Mesenchymal stem cell (in vitro differentiated cells and primary cell): Measurements from ENCODE around the gene NHLRC1.
"Not testable (repeated sequence)": the region's sequence is repeated elsewhere in the genome, so short reads cannot be mapped to it uniquely, and the experiment has no call there.

Experiments used
- DNase-seq: peaks from one replicate; pipeline ENCODE4 v3.0.0-alpha.2; 2013
- H2AFZ ChIP-seq: one replicate; pipeline ENCODE4 v1.6.1; 2013; ENCODE audit warnings: low read depth, mild to moderate bottlenecking, control low read depth, inconsistent platforms, low read length, moderate library complexity
- H2AK5ac ChIP-seq: 2 replicates; pipeline ENCODE4 v1.6.1; 2013; ENCODE audit warnings: low read length, moderate library complexity, mild to moderate bottlenecking, inconsistent platforms; ENCODE audit not compliant: severe bottlenecking
- H2BK120ac ChIP-seq: one replicate; pipeline ENCODE4 v1.6.1; 2013; ENCODE audit warnings: low read depth, mild to moderate bottlenecking, inconsistent platforms, low read length, moderate library complexity
- H2BK12ac ChIP-seq, 2 experiments: one replicate each; pipeline ENCODE4 v1.6.1; 2013; ENCODE audit warnings: inconsistent platforms in 2 of 2, low read length in 2 of 2, mild to moderate bottlenecking in 2 of 2, moderate library complexity in 2 of 2, control low read depth in 1 of 2
- H2BK15ac ChIP-seq: one replicate; pipeline ENCODE4 v1.6.1; 2013; ENCODE audit warnings: mild to moderate bottlenecking, low read depth, inconsistent platforms; ENCODE audit not compliant: poor library complexity, severe bottlenecking
- H2BK5ac ChIP-seq: 2 replicates; pipeline ENCODE4 v1.6.1; 2013; ENCODE audit warnings: low read depth, mild to moderate bottlenecking, low read length, control low read depth, inconsistent platforms; ENCODE audit not compliant: poor library complexity, severe bottlenecking
- H3K14ac ChIP-seq, 2 experiments: one replicate each; pipeline ENCODE4 v1.6.1; 2013; ENCODE audit warnings: inconsistent platforms in 2 of 2, low read length in 2 of 2, control low read depth in 1 of 2, mild to moderate bottlenecking in 1 of 2, moderate library complexity in 1 of 2
- H3K18ac ChIP-seq, 2 experiments: one replicate each; pipeline ENCODE4 v1.6.1; 2013; ENCODE audit warnings: inconsistent platforms in 2 of 2, low read length in 2 of 2, control low read depth in 1 of 2, low read depth in 1 of 2, mild to moderate bottlenecking in 1 of 2
- H3K23ac ChIP-seq, 2 experiments: one replicate each; pipeline ENCODE4 v1.6.1; 2013; ENCODE audit warnings: inconsistent platforms in 2 of 2, low read length in 2 of 2, mild to moderate bottlenecking in 2 of 2, moderate library complexity in 2 of 2, control low read depth in 1 of 2
- H3K27ac ChIP-seq: 2 replicates; pipeline ENCODE4 v1.5.1; 2013; ENCODE audit warnings: mild to moderate bottlenecking, moderate library complexity, low read length, control low read depth, inconsistent platforms; ENCODE audit not compliant: poor library complexity, severe bottlenecking
- H3K27me3 ChIP-seq, 2 experiments: 2 replicates each; pipeline versions ENCODE4 v1.6.1 to v1.7.0; 2013; ENCODE audit warnings: low read length in 2 of 2, mild to moderate bottlenecking in 2 of 2, moderate library complexity in 2 of 2, control low read depth in 1 of 2, inconsistent platforms in 1 of 2; ENCODE audit not compliant: control insufficient read depth in 1 of 2, insufficient read depth in 1 of 2
- H3K36me3 ChIP-seq, 2 experiments: 2 replicates each; pipeline versions ENCODE4 v1.6.1 to v1.7.0; 2013; ENCODE audit warnings: low read length in 2 of 2, control low read depth in 1 of 2, inconsistent platforms in 1 of 2, low read depth in 1 of 2, mild to moderate bottlenecking in 1 of 2; ENCODE audit not compliant: insufficient read depth in 2 of 2, control insufficient read depth in 1 of 2
- H3K4ac ChIP-seq, 2 experiments: one replicate each; pipeline ENCODE4 v1.6.1; 2013; ENCODE audit warnings: inconsistent platforms in 2 of 2, low read length in 2 of 2, mild to moderate bottlenecking in 2 of 2, moderate library complexity in 2 of 2, control low read depth in 1 of 2, low read depth in 1 of 2
- H3K4me1 ChIP-seq: 2 replicates; pipeline ENCODE4 v1.6.1; 2013; ENCODE audit warnings: low read depth, low read length, control low read depth; ENCODE audit not compliant: control insufficient read depth, insufficient read depth
- H3K4me2 ChIP-seq: 2 replicates; pipeline ENCODE4 v1.6.1; 2013; ENCODE audit warnings: low read length, mild to moderate bottlenecking, inconsistent platforms; ENCODE audit not compliant: poor library complexity, severe bottlenecking
- H3K4me3 ChIP-seq, 2 experiments: 2 replicates each; pipeline versions ENCODE4 v1.5.1 to v1.7.0; 2013; ENCODE audit warnings: low read length in 2 of 2, mild to moderate bottlenecking in 2 of 2, control low read depth in 1 of 2, low read depth in 1 of 2; ENCODE audit not compliant: insufficient read depth in 1 of 2
- H3K79me1 ChIP-seq: replicated peaks from 2 replicates; pipeline ENCODE4 v1.6.1; 2013; ENCODE audit warnings: mild to moderate bottlenecking, control low read depth, low read length, inconsistent platforms; ENCODE audit not compliant: poor library complexity, severe bottlenecking
- H3K9ac ChIP-seq: 2 replicates; pipeline ENCODE4 v1.7.0; 2013; ENCODE audit warnings: mild to moderate bottlenecking, low read length, moderate library complexity
- H3K9me3 ChIP-seq: 2 replicates; pipeline ENCODE4 v1.7.0; 2013; ENCODE audit warnings: mild to moderate bottlenecking, low read length; ENCODE audit not compliant: control insufficient read depth
- H4K8ac ChIP-seq: one replicate; pipeline ENCODE4 v1.6.1; 2013; ENCODE audit warnings: inconsistent platforms, mild to moderate bottlenecking, low read length, moderate library complexity
- H4K91ac ChIP-seq: one replicate; pipeline ENCODE4 v1.6.1; 2013; ENCODE audit warnings: mild to moderate bottlenecking, low read length, inconsistent platforms
- WGBS: methylation state at CpG from one replicate; pipeline ENCODE4 v1.1.7; 2013; ENCODE audit warnings: mixed read lengths; 5-methylcytosine and 5-hydroxymethylcytosine counted together

The NHLRC1 gene

GRCh38 chr6:18151801-18152200 is 29.3 kb upstream of the NHLRC1 start:
- Histone ChIP-seq H3K4me3 (no peak overlapping the region), H2AK5ac (peak overlapping the region; percentile 10), H2BK120ac (no peak overlapping the region), H3K4me1 (peaks cover 3% of the 10 kb centered on the region), H3K27ac (no peak overlapping the region), H3K4me2 (no peak overlapping the region), H4K91ac (no peak overlapping the region), H2AFZ (no peak overlapping the region), H4K8ac (no peak overlapping the region), H3K79me1 (peaks cover 20% of the 10 kb centered on the region), H3K27me3 (no peaks in the 10 kb centered on the region), H3K23ac (no peak overlapping the region), H2BK5ac (no peak overlapping the region), H3K4ac (no peak overlapping the region), H3K18ac (peak overlapping the region in 1 of 2 experiments; percentile 58), H2BK12ac (no peak overlapping the region), H3K36me3 (no peaks in the 10 kb centered on the region), H3K9ac (no peak overlapping the region), H3K14ac (no peak overlapping the region), H3K9me3 (no peaks in the 10 kb centered on the region), H2BK15ac (no peak overlapping the region)
- 90% methylated on average over 2 of the region's 3 CpGs for WGBS
- no peak for DNase-seq

GRCh38 chr6:18151391-18151790 is 28.9 kb upstream of the NHLRC1 start:
- not testable (repeated sequence) for H3K14ac ChIP-seq, H4K8ac ChIP-seq, H2BK12ac ChIP-seq, H3K4ac ChIP-seq, H3K23ac ChIP-seq, H3K4me3 ChIP-seq, H2BK15ac ChIP-seq, H2AK5ac ChIP-seq, H3K4me1 ChIP-seq, H3K27ac ChIP-seq, H2BK5ac ChIP-seq, H3K27me3 ChIP-seq, H4K91ac ChIP-seq, H2AFZ ChIP-seq, H3K18ac ChIP-seq, H3K9ac ChIP-seq, H3K4me2 ChIP-seq, H2BK120ac ChIP-seq, H3K36me3 ChIP-seq, H3K9me3 ChIP-seq
- peaks cover 20% of the 10 kb centered on the region for H3K79me1 ChIP-seq
- WGBS, result 97% methylated on average over 3 of the region's 3 CpGs
- DNase-seq, result peak; percentile 4

- no peak overlapping the region for H2AK5ac ChIP-seq
- H3K23ac ChIP-seq, result no peak overlapping the region
- H3K9ac ChIP-seq, result peak overlapping the region; percentile 70
- peak; percentile 89 for DNase-seq
- no peak overlapping the region for H3K18ac ChIP-seq
- no peaks in the 10 kb centered on the region for H3K4me1 ChIP-seq
- peak overlapping the region in 1 of 2 experiments; percentile 1 for H3K4me3 ChIP-seq
- no peak overlapping the region for H2BK15ac ChIP-seq
- 61% methylated on average over 3 of the region's 5 CpGs for WGBS
- H3K9me3 ChIP-seq, result no peaks in the 10 kb centered on the region
- H2BK12ac ChIP-seq, result no peak overlapping the region
- H3K4me2 ChIP-seq, result no peak overlapping the region
- no peak overlapping the region for H2BK120ac ChIP-seq
- peaks cover 0 to 6% of the 10 kb centered on the region in 2 experiments for H3K36me3 ChIP-seq
- peaks cover 17% of the 10 kb centered on the region for H3K79me1 ChIP-seq
- H3K4ac ChIP-seq, result no peak overlapping the region
- H4K91ac ChIP-seq, result no peak overlapping the region
- no peaks in the 10 kb centered on the region for H3K27me3 ChIP-seq
- no peak overlapping the region for H3K27ac ChIP-seq
- no peak overlapping the region for H3K14ac ChIP-seq
- H4K8ac ChIP-seq, result no peak overlapping the region
- no peak overlapping the region for H2BK5ac ChIP-seq
- no peak overlapping the region for H2AFZ ChIP-seq
Measured at GRCh38 chr6:18148304-18149025, 26.0 kb upstream of the NHLRC1 start.

GRCh38 chr6:18147616-18148015 is 25.1 kb upstream of the NHLRC1 start:
- Histone ChIP-seq H3K9me3 (no peaks in the 10 kb centered on the region), H2BK120ac (no peak overlapping the region), H3K18ac (no peak overlapping the region), H4K91ac (no peak overlapping the region), H3K27me3 (no peaks in the 10 kb centered on the region), H2AK5ac (no peak overlapping the region), H2BK12ac (no peak overlapping the region), H3K4me1 (no peaks in the 10 kb centered on the region), H3K79me1 (peaks cover 14% of the 10 kb centered on the region), H3K27ac (peak overlapping the region; percentile 47), H2AFZ (no peak overlapping the region), H3K36me3 (peaks cover 2 to 15% of the 10 kb centered on the region in 2 experiments), H3K23ac (no peak overlapping the region), H3K14ac (no peak overlapping the region), H2BK5ac (no peak overlapping the region), H3K4me2 (no peak overlapping the region), H4K8ac (no peak overlapping the region), H3K4ac (no peak overlapping the region), H2BK15ac (no peak overlapping the region), H3K9ac (peak overlapping the region; percentile 70), H3K4me3 (no peak overlapping the region)
- DNase-seq, result no peak
- no CpG with 5 or more reads among the region's 2 CpGs for WGBS
